ENCODE measurements around the gene THAP7.

Gene THAP7

DNA sequence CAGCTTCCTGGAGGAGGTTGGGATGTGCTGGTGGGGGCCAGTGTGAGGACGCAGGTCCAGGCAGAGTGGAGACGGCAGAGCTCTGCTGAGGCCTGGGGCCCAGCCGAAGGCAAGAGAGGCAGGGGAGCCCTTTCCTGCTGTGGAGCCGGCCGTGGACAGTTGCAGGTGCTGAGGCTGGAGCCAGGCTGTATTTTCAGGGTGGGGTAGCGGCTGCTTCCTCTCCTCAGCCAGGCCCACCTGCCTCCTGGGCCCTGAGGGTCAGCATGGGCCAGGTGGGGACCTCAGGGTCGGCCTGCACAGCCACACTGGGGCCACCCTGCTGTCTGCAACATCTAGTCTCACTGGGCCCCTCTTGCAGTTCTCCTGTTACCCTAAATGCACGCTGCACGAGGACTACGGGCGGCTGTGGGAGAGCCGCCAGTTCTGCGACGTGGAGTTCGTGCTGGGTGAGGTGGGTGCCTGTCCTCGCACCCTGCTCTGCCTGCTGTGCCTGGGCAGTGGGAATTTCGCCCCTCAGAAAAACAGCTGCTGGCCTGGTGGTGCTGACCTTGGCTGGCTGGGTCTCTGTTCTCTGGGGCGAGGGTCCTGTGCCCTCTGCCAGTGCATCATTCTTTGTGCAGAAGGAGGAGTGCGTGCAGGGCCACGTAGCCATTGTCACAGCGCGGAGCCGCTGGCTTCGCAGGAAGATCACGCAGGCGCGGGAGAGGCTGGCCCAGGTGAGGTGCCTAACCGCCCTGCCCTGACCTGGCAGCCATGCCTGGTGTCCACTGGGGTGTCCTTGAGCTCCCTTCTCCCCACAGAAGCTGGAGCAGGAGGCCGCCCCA is 8.4 kb downstream of the THAP7 start:
- DNase-seq (ENCODE audit: low spot score): no peak

DNA sequence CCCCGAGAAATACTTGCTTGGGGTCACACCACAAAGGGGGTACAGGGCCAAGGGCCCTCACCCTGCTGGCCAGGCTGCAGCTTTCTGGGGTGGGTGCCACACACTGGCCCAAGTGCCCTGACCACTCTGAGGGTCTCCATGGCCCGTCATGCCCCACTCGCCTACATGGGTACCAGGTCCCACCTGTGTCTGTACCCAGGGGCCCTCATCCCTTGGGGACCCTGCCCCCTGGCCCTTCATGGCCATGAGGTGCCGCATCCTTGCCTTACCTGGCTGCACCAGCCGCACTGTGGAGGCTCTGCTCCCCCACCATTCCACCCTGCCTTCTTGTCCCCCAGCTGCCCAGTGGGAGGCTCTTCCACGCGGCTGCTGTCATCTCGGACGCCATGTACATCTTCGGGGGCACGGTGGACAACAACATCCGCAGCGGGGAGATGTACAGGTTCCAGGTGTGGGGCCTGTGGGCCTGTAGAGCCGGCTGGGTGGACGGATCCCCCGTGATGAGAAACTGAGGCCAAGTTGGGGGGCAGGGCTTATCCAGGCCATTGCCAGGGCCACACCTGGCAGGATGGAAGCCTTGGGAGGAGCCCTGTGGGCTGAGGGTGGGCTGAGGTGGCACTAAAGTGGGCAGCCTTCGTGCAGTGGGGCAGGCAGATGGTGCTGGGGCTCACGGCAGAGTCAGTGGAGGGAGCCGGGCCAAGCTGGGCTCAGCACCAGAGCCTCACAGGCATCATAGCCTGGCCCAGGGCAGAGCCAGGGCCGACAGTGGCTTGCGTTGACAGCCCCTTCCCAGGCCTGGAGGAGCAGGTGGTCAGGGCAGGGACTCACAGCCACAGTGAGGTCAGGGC is 9.2 kb downstream of the THAP7 start:
- DNase-seq (ENCODE audit: low spot score): no peak

DNA sequence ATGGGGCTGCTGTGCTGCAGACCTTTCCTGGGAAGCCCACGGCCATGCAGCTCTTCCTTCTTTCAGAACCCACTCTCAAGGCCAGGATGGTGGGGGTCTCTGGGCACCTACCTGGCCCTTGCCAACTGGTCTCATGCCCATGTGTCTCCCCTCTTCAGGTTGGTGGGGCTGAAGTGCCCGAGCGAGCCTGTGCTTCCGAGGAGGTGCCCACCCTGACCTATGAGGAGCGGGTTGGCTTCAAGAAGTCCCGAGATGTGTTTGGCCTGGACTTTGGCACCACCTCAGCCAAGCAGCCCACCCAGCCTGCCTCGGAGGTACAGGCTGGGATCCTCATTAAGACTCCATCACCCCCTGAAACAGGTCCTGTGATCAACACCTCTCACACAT is 9.9 kb downstream of the THAP7 start:
- no peak for DNase-seq (ENCODE audit: low spot score)

DNA sequence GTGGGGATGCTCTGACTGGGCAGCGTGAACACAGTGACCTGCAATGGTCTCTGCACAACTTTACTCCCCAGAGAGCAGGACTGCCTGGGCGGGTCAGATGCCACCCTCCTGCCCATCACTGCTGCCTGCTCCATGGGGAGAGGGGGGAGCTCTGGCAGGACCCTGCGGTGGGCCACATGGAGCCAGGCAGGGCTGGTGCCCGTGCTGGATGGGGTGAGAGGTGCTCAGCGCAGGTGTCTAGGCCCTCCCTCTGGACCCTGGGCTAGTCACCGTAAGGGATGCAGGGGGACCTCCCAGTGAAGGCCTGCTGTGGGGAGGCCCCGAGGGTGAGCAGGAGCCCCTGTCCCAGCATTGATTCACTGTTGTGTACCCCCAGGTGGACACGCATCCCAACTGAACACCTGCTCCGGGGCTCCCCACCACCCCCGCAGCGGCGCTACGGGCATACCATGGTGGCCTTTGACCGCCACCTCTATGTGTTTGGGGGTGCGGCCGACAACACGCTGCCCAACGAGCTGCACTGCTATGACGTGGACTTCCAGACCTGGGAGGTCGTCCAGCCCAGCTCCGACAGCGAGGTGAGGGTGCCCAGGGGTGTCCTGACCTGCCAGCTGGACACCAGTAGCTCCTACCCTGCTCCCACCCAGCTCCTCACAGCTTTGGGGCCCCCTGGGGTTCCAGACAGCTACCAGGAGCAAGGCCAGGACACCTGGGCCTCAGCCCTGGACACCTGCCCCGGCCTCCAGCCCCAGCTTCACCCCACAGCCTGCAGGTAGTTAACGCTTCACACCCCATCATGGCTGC is 10.5 kb downstream of the THAP7 start:
- no peak for DNase-seq (ENCODE audit: low spot score)

DNA sequence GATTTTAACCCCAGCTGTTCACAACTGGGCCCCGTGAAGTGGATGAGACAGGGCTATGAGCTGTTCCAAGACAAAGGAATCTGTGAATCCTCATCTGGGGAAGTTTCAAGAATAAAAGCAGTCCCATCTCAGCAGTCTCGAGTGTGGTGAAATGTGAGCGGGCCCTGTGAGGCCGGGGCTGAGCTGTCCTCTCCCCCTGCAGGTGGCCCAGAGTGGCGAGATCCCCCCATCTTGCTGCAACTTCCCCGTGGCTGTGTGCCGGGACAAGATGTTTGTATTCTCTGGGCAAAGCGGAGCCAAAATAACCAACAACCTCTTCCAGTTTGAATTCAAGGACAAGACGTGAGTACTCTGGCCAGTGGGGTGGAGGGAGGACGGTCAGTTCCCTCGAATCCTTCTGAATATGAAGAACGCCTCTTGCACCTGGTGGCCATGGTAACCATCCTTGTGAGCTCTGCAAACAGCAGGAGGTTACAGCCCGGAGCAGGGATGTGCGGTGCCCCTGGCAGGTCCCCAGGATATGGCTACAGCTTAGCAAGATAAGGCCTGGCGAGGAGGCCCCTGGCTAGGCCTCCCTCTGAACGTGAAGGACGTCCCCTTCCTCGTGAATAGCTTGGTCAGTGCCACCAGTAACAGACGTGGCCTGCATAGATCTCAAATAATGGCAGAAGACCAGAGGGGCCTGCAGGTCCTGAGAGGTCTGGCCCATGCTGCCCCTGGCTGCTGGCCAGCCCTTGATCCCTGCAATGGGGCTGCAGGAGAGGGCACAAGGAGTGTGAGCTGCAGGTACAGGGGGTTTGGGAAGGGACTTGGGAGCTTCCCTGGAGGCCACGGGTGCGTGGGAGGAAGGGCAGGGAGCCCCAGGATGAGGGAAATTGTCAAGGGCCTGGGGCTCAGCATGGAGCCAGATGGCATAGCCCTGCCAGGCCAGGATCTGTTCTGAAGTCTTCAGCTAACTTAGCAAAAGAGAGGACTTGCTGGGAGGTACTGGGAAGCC is 11.4 kb downstream of the THAP7 start:
- no peak for DNase-seq (ENCODE audit: low spot score)

DNA sequence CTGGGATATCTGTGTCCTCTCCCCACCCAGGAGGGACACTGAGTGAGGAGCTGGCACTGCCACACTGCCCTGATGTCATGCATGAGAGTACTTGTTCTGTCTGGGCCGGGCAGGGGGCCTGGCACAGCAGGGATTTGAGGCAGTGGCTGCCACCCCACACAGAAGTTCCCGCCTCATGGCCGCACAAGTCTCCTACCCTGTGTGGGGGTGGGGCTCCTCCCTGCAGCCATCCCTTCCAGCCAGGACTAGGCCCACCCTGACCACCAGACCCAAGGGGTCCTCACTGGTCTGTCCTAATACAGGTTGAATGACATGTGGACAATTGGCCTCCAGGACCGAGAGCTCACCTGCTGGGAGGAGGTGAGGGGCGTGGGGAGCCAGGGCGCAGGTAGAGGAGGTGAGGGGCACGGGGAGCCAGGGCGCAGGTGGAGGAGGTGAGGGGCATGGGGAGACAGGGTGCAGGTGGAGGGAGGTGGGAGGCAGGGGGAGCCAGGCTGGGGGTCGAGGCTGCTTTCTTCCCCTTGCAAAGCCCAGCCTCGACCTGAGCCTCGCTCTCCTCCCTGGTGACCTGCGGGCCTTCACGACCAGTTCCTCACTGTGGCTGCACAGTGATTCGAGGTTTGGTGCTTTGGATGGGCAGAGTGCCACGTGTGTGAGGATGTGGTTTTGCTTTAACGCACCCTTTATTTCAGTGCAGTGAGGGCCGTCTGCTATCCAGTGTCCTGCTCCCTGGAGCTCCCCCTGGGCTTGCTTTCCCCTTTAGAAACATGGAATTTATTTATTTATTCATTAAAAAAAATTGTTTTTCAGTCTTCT is 12.4 kb downstream of the THAP7 start:
- DNase-seq (ENCODE audit: low spot score): peak; percentile 27

DNA sequence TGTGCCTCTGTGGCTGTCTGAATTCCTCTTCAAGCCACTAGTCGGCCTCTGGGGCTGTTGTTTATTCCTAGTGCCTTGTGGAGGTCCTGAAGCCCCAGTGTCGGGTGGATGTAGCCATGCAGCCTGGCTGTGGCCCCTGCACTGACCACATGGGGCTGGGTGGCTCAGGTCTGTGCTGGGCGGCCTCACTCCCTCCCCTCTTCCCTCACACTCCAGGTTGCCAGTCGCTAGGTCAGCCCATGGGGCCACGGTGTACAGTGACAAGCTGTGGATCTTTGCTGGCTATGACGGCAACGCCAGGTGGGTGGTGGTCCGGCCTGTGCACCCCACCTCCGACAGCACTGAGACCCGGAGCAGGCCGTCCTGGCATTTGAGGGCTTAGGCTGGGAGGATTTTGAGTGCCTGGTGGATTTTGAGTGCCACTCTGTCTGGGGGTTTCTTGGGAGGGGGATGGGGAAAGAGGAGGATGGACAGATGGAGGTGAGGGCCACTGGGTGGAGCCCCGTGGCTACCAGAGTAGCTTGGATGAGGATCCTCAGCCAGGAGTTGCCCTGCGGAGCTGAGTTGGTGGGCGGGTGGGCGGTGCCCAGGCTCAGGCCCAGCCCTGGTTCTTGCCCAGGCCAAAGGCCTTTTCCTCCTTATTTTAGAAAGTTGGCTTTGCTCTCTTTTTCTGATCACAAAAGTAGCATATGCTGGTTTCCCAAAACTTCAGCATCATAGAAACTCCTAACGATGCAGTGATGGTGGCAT is 13.2 kb downstream of the THAP7 start:
- DNase-seq (ENCODE audit: low spot score): no peak

DNA sequence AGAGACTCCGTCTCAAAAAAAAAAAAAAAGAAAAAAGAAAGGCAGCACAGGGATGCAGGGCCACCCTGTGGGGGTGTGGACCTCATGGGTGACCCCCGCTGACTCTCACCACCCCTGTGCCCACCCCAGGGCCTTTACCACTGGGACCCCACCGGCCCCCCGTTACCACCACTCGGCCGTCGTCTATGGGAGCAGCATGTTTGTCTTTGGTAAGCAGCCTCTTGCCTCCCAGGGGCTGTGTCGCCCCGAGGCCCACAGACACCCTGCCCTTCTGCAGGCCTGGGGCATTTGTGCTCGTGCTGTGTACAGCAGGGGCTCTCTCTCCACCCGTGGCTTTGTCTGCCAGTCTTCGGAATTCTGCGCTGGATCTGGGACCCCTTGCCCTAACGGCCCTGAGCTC is 14.5 kb downstream of the THAP7 start:
- no peak for DNase-seq (ENCODE audit: low spot score)

DNA sequence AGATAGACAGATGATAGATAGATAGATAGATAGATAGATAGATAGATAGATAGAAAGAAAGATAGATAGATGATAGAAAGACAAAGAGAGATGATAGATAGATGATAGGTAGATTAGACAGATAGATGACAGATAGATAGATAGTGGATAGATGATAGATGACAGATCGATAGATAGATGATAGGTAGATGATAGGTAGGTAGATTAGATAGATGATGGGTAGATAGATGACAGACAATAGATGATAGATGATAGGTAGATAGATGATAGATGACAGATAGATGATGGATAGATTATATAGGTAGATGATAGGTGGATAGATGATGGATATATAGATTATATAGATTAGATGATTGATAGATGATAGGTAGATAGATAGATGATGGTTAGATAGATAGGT is 15.6 kb downstream of the THAP7 start:
- DNase-seq (ENCODE audit: low spot score): no peak

DNA sequence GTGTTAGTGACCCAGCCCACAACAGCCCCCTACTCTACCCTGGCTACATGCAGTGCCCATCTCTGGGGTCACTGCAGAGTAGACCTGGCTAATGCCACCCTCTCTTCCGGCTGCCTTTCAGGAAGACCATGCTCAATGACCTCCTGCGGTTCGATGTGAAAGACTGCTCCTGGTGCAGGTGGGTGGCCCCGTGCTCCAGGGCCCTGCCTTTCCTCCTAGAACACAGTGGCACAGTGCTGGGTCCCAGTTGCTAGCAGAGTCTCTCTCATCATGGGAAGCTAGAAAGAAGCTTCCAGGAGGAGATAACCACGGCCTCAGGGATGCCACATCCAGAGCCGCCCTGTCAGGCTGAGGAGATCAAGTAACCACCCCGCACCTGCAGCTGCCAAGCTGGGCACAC is 16.2 kb downstream of the THAP7 start:
- no peak for DNase-seq (ENCODE audit: low spot score)

DNA sequence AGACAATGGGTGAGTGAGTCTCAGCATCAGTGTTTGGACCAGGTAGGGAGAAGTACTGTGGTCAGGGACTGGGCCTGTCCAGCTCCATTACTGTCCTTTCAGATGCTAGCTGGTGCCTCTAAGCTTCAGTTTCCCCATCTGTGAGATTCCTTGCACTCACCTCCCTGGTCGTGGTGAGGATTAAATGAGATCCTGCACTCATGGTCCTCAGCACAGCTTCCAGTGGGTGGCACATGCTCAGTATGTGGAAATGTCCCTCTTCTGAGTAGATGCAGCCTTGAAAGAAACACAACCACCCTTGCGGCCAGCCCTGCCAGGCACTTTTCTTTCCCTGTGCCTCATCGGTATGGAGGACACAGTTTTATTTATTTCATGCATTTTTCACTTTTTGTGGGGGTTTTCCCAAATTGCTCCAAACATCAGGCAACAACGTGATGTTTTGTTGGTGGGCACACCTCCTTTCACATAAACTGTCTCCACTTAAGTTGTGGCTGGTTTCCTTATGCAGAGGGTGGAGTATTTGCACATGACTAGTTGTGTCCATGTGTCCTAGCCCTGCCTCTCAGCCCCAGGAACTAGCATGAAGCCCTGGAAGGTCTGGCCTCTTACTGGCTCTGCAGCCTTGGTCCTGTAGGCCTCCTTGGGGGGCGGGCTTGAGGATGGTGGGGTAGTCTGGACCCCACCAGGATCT is 18.7 kb downstream of the THAP7 start:
- no peak for DNase-seq (ENCODE audit: low spot score)

DNA sequence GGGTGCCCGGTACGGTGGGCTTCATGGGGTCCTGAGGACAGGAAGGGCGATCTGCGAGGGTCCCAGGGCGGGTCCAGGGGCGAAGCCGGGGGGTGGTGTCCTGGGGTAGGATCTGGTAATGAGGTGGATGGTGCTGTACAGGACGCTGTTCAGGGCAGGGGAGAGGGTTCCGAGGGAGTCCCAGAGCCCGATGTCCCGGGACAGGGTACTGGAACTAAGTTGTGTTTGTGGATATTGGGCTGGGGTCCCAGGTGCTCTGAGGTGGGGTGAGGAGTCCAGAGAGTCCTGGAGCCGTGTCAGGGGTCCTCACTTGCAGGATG is 19.4 kb downstream of the THAP7 start:
- DNase-seq (ENCODE audit: low spot score): no peak

DNA sequence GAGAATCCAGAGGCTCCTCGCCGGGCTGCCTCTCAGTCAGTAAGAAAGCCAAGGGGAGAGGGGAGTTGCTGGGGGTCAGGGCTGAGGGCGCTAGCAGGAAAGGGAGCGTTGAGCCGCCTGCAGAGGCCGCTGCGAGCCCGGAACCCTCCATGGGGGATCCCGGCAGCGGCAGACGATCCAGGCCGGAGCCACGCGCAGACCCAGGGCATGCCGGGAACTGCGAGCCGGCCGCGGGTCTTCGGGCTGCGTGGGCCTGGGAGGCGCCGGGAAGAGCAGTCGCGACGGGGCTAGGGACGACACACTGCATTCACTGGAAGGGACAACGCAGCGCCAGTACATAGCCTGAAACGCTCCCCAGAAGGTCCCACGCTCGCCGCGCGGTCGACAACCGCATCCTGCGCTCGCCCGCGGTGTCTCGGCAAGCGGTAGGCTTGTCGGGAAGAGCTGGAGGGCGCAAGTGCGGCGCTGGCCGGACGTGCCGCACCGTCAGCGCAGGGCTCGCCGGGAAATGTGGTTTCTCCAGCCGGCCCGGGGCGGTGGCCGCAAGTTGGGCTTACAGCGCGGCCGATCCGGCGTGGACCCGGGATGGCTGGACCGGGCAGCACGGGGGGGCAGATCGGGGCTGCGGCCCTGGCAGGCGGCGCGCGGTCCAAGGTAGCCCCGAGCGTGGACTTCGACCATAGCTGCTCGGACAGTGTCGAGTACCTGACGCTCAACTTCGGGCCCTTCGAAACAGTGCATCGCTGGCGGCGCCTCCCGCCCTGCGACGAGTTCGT is 19.9 kb downstream of the THAP7 start, which contains the start of gene LZTR1:
LZTR1 (plus strand) TSS at position 511 of the 776 bp plus-strand sequence; CDS start at position 586, 75 bp downstream.
- peak; percentile 84 for DNase-seq (ENCODE audit: low spot score)

DNA sequence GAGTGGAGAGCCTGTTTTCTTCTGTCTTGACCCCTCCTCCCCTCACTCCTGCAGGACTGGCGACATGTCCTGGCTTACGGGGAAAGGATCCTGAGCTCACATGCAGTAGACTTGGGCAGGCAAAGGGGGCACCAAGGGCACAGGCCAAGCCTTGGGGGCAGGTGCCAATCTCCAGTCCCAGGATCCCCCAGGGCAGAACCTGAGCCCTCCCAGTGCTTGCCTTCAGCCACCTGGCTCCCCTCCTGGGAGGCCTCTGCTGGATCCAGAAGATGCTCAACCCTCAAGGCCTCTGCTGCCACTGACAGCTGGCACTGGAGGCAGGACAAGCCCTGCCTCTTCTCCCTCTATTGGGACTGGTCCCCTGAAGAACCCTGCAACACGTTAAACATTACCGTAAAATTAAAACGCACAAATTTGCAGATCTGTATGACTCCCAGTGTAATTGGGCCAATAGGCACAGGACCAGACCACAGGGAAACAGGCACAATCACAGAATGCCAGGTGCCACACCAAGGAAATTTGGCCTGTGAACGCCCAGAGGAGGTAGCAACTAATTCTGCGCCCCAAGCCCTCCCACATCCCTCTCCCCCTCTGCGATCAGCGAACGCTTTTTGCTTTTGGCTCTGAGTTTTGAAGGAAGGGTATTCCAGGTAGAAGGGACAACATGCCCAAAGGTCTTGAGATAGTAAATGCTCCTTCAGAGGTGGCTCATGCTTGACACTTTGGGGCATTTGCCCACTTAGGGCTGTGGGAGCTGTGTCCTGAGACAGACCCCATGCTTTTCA is 20.8 kb downstream of the THAP7 start:
- DNase-seq (ENCODE audit: low spot score): no peak

DNA sequence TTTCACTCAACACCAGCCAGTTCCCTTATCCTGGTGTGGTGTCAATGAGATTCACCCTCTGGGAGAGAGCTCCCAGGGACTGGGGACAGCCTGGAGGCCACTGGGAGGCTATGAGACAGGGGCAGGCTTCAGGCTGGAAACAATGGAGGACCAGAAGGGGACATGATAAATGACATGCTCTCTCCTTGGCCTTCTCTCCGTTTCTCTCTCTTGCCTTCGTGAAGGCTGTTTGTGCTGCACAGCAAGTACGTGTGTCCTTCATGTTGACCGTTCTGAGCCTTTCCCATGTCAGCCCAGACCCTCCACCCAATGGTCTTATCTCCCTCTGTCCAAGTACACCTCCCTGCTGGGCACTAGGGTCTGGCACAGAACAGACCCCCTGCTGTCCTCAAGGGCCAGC is 21.4 kb downstream of the THAP7 start:
- DNase-seq (ENCODE audit: low spot score): no peak

DNA sequence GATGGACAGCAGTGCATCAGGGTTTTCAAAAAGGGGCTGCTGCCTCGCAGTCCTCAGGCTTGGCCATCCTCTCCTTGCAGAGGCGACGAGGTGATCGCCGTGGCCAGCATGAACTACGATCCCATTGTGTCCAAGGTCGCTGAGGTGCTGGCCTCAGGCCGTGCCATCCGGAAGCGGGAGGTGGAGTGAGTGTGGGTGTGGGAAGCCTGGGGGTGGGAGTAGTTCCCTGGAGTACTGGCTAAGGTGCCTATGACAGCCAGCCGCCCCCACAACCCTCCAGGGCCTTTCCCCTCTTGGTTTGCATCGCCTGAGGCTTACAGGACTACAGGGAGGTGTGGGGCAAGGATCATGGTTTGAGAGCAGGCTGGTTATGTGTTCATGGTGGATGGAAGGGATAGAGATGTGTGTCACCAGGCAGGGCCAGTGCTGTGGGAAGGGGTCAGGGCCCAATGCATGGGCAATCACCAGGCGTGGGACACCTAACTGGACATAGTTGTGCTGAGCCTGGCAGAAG is 21.9 kb downstream of the THAP7 start:
- DNase-seq (ENCODE audit: low spot score): no peak

DNA sequence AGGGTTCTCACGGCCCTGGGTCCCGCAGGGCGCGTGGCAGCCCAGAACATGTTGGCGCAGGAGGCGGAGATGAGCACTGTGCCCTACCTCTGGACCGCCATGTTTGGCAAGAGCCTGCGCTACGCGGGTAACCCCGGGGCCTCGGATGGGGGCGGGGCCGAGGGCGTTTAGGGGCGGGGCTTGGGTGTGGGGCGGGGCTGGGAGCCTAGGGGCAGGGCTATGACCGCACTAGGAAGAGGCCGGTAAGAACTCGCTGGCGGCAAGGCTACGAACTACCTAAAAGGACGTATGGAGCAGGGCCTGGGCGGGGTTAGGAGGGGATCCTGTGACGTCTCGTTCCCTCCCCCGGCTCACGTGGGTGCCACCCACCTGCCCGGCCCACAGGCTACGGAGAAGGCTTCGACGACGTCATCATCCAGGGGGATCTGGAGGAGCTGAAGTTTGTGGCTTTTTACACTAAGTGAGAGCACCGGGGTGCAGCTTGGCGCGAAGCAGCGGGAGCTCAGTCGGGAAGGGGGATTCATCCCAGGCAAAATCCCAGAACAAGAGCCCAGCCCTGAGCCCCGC is 22.6 kb downstream of the THAP7 start:
- peak; percentile 74 for DNase-seq (ENCODE audit: low spot score)
